HCEC 1CT (cell line): ENCODE results near the gene XDH.
A peak's percentile ranks its signal among the peaks of the same experiment; 100 is the strongest.

ENCODE experiments used
- DNase-seq: peaks from one replicate; pipeline ENCODE4 v3.0.0-alpha.2; 2017

The XDH gene

DNA sequence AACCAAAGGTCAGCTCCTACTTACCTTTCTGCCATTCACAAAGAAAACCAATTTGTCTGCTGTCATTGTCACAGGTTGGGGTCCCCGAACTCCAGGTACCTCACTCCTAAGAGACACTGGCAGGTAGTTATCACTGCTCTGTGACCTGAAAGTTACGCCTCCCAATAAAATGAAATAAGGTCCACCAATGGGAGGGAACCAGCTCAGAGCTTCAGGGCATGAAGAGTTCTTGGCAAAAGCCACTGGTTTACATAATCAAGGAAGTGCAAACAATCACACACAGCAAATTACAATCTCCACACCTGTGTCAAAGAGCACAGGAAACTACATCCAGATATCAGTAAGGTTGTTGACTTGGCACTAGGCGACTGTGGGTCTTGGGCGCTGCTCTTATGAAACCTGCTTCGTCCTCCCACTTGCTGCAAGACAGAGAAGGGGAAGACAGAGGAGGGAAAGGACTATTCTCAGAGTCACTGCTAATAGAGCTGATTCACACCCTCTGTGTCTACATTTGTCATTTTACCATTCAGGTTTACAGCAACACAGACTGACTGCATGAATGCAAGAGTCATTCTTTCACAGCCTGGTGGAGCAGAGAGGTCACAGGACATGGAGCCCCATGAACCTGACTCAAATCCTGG, at the start of gene XDH:
XDH (minus strand) TSS at position 142 of the 641 bp plus-strand sequence; CDS start at position 66, 76 bp downstream.
- no peak for DNase-seq

DNA sequence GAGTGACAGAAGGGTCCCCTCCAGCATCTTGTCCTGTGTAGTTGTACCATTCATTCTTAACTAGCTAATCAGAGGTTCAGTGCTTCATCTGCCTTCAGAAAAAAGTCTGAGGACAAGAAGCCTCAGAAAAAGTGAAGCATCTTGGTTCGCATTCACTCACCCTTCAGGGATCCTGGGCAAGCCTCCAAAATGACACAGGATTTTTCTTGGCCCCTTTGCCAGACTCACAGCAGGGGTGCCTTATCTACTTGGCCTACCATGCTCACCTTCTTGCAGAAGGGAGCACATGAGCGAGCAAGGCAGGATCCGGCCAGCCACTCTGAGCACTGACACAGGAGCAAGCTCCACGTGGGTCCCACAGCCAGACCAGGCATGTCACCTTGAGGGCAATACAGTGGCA, 43.1 kb upstream of the XDH start:
- DNase-seq = no peak

DNA sequence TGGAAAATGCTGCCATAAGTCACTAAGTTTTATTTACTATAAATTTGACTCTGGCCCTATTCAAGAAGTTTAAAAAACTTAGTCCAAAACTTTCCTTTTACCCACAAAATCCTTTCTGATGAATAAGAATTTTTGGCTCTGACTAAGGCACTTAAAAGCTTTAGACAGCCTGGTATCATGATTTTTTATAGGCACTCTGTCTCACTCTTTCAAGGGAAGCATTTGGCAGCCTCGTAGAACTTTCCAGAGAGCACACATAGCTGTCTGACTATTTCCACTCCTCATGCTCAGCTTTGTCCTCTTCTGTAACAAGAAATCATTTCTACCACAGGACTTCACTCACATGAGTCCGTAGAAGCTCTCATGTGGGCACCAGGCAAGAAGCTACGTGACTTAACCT, 32.3 kb upstream of the XDH start:
- peak; percentile 63 for DNase-seq

DNA sequence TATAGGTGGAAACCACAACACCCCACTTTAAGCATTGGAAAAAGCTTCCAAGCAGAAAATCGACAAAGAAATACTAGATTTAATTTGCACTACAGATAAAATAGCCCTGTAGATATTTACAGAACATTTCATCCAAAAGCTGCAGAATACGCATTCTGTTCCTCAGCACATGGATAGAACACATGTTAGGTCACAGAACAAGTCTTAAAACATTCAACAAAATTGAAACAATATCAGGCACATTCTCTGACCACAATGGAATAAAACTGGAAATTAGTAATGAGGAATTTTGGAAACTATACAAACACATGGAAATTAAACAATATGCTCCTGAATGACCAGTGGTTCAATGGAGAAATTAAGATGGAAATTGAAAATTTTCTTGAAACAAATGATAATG, 27.8 kb upstream of the XDH start:
- no peak for DNase-seq

DNA sequence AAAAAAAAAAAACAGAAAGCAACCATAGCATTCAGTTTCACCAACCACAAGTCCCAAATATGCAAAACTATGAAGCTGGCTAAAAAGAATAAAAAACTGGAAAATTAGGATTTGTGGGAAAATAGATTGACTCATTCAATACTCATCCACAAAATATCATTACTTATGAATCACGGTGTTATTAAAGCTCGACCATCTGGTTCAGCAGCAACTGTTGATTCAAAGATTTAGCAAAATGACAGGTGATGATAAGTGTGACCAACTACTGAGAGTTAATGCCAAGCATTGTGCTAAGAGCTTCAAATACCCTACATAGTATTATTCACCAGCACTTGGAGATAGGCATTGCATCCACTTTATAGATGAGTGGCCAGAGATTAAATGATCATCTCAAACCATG, 26.2 kb upstream of the XDH start:
- DNase-seq = peak; percentile 89

DNA sequence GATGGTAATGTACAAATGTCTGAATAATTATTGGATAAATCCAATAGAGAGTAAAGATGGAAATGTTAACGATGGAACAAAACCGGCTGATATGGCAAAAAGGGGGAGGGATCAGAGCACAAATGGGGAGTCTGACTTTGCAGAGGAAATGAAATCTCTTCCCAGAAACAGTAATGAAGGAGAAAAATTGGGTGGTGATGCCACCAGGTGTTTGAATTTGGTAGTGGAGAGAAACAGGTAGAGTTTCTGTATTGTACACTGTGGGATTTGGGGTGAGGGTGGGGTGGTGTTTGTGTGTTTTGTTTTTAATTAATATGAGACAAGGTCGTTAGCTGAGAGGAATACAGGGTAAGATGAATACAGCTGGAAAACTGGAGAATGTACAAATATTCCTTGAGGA, 20.4 kb upstream of the XDH start:
- DNase-seq = no peak

DNA sequence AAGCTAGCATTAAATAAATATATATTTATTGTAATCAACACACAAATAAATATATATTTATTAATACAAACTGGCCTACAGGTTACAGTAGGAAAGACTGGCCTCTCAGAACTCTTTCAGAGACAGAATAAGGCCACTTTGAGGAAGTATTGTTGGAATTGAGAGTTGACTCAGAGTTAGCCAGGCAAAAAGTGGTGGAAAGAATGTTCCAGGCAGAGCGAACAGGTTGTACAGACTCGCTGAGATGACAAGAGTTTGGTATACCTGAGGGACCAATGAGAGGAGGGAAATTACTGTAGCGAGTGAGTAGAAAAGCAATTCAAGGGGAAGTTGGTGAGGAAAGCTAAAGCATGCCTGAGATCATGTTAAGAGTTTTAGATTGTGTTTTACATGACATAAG, 19.0 kb upstream of the XDH start:
- DNase-seq = no peak

DNA sequence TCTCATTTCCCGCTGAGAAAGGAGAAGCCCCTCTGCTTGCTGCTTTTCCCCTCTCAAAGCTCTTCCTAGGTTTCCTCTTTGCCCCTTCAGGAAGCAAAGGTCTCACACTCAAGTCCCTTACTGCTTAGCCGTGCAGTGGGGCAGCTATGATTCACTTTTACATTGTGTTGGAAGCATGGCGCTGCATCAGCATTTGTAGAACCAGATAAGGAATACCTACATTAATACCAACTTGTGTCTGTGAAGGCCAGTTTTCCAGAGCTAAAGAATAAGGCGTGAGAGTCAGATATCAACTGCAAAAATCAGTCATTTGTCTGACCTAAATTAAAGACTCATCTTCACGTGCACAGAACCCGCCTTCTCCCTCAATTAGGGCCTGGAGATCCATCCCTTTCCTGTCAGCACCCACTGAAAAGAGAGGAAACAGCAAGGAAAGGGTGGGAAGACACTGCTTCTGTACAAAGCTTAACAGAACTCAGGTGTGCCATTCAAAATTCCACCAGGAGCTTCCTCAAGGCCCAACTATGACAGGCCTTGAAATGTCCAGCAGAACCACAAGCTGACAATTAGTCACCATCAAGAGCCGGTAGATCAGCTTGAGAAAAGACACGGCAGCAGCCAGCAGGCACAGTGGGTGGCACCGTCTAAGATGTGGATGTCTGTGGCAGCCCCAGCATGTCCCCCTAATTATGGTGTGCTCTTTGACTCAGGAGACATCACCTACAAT, 16.1 kb upstream of the XDH start:
- DNase-seq = no peak

DNA sequence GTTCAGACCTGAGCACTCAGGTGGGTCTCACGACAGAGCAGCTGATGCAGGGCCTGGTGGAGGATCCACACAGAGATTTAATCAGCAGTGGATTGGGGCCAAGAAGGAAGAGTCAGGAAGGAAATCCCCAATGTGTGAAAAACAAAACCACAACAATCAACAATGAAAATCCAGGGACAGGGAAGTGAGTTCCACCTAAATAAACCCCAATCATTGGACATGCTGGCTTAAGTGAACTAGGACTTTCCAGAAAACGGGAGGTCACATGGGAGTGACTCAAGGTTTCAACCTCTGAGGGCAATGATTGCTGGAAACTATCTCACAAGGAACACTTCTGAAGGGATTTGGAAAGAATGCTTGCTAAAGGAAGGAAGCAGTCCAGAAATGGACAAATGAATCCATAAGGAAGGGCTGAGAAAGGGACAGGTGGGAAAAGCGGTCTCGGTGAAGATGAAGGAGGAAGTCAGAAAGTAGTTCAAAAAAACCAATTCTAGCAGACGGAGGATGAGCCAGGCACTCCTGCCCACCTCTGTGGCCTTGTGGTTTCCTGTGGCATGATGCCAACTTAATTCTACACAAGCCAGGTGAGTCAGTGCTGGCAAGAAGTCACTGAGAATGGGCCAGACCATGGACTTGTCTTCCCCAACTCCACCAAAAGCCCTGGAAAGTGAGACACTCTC, 15.4 kb upstream of the XDH start:
- peak; percentile 12 for DNase-seq

DNA sequence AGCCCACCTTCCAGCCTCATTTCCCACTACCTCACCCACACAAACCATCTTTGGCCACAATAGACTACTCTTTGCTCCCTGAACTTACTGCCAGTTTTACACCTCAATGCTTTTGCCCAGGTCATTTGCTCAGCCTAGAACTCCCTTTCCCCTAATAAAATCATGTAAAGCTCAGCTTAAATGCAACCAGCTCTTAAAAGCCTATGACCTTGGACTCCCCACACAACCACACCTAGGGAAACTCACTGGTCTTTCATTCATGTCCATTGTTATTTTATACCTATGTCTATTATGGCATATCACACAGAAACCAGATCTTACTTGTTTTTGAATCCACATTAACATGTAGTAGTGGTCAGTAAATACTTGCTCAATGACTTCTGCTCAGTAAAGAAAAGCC, 14.5 kb upstream of the XDH start:
- DNase-seq = no peak

DNA sequence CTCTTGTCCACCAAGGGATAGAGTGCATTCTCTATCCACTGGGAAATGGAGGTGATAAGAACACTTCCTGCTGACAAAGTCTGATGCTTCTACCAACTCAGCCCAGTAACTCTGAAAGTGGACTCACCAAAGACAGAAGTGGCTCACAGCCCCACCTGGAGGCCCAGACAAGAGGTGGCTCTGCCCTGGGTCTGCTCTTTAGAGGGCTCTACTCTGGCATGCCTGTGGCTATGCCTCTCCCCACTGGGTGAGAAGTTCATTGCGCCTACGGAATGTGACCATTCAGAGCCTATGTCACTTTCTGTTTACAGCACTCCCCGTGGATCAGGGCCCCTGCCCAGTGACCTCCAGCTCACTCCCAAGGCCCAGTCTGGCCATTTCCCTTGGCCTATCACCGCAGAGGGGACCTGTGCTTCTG, 13.5 kb upstream of the XDH start:
- peak; percentile 20 for DNase-seq

DNA sequence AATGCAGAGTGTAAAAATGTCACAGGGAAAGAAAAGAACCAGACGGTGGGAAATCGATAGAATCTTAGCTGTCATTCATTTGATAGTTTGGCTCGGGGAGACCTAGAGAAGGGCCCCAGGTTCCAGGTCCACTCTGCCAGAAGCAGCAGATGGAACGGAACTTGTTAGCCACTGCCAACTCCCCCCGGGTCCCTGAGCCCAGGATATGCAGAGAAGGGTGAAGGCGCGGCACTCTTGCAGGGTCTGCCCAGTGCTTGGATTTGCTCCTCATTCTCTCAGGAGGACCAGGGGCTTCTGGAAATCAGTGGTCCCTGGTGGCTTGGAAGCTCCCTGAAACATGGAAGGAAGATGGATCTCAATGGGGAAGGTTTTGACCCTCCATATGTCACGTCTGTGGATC, 11.6 kb upstream of the XDH start:
- DNase-seq = no peak

DNA sequence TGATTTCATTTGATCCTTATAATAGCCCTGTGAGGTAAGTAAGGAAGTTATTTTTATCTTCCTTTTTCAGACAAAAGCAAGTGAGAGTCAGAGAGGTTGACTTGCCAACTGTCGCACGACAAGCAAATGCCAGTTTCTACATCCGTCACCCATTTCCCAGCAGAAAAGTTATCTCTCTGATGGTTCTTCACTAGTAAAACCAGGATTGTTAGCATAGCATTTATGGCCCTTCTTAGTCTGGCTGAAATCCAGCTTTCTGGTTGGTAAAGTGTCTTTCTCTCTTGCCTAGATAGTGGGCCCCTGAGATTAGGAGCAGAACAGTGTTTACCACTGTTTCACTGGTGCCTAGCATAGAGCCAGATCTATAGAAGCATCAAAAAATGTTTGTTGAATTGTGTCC, 7.1 kb upstream of the XDH start:
- DNase-seq = no peak

DNA sequence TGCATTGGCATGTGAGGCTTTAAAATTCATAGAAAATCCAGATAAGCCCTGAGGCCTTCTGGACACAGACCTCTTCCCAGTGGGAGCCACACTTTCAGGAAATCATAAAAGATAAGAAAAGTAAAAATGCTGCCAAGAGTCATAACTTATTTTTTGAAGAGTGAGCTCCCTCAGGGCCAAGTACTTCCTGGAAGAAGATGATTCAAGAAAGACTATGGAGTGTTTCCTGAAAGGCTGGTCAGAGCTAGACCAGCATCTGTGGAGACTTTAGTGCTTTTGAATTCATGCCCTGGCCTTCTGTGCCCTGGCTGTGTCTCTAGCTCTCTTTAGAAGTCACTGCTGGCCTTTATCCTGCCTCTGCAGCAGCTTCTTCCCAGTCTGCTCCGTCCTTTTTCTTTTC, 6.4 kb upstream of the XDH start:
- no peak for DNase-seq

DNA sequence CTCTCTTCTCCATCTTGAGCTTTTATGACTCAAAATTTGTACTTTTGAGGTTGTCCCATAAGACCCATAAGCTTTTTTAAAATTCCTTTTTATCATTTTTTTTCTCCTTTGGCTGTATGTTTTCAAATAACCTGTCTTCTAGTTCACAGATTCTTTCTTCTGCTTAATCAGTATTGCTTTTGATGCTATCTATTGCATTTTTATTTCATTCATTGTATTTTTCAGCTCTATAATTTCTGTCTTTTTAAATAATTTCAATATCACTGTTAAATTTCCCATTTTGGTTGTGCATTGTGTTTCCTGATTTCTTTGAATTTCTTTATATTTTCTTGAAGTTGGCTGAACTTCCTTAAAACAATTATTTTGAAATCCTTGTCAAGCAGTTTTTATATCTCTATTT, 4.8 kb upstream of the XDH start:
- DNase-seq = no peak

DNA sequence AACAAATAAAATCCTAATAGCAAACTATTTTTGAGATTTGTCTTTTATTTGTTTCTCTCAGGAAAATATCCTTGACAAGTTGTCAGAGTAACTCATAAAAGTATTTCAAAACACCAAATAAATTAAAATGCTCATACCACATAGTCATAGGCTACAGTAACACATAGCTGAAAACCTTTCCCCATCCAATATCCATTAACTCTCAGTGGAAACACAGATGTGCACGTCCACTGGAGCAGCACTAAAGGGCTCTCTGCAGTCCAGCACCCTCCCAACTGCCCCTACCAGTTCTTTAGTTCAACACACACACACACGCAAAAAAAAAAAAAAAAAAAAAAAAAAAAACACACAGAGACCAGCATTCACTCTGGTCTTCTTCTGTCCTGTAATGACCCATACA, 879 bp upstream of the XDH start:
- no peak for DNase-seq

DNA sequence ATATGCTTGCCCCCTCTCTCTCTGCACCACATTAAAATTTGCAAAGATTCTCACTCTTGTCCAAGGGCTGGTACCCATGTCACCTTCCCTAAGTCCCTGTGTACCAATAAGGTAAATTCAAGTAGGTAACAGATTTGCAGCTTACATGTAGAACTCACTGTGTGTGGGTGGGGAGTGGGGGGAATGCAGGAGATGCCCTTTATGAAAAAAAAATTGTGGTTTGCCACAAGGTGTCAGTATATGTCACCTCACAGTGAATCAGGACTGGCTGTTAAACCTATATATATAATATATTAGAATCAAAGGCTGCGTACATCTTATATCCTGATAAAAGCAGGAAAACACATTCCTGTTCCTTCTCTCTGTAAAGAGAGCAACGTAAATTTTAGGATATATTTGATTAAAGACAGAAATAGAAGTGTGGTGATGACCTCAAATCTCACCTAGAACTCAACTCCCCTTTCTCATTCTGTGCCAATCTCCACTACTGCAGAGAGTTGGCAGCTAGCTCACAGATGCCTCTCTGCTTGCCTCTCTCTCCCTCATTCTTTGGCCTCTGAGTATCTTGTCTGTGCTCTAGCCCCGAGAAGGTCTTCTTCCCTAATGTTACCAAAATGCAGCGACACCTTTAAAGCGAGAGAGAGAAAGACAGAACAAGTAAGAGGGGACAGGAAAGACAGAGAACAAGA, 536 bp downstream of the XDH start:
- DNase-seq = no peak

DNA sequence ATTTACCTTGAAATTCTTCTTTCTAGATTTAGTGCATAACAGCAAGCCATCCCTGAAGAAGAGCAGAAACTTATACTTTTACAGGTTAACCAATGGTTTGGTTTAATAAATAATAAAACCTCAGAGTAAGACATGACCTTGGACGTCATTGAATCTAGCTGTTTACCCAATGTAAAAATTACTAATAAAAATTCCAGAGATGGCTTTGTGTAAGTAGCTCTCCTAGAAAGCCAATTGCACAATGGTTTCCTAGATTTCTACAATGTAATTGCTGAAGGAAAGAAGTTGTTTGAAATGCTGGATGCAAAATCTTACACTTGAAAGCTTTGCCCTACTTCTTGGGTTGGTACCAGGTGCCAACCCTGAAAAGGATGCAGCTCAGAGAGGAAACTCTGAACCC, 1.5 kb downstream of the XDH start:
- DNase-seq = peak; percentile 47

DNA sequence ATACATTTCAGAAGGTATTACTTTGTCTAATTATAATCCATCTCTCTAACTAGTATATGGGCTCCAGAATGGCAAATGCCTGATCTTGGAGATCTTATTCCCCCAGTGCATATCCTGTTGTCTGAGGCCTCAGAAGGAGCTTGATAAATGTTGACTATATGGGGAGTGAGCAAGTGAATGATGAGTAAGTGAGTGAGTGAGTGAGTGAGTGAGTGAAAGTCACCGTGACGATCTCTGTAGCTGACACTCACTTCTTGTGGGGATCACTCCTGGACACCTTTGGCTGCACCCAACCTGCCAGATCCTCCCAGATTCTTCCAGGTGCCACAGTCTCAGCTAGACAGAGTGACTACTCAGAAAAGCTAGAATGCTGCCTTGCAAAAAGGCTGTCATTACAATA, 2.8 kb downstream of the XDH start:
- DNase-seq = no peak

DNA sequence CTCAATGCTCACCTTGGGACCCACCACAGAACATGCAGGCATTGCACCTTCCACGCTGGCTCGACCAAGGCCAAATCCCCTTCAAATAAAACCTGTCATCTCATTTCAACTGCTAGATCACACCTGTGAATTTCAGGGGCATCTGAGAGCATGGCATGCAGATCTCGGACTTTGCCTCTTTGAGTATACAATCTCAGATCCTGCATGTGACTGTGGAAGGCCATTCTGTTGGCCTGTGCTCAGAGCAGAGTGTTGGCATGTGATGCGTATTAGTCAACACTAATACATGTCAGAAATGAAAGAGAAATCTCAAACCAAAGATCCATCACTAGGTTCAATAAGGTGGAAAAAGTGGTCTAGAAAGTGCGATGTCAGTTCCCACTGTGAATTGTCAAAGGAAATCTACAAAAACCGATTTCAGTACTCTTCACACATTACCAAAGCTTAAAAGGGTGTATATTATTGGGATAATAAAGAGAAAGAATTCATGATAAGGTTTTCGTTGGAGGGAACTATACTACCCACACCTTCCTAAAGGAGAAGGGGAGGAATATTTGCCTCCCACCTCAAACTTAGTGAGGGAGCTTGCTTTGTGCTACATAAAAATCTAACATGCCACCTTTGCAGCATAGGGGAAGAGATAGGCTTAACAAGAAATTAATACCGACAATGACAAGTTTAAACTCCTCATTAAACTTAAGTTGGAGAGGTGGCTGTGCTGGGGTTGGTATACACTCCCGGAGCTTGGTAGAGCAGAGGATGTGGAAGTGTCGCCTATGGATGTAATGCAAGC, 7.8 kb downstream of the XDH start:
- no peak for DNase-seq

DNA sequence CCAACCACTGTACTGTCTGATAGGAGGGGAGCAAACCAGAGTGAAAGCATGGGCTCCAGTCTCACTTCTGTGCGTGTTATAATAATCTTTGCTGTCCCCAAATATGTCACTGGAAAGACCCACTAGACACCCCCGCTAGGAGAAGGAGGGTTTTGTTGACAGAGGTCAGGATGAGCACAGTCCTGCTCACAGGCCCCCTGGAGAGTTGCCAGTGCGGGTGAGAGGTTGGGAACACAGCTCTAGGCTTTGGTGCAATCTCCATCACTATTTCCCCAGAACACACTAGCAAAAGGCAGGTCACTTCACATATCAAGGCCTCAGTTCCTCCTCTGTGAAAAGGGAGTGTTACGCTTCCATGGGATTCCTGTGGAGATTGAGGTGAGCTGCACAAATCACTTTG, 9.7 kb downstream of the XDH start:
- DNase-seq = no peak

DNA sequence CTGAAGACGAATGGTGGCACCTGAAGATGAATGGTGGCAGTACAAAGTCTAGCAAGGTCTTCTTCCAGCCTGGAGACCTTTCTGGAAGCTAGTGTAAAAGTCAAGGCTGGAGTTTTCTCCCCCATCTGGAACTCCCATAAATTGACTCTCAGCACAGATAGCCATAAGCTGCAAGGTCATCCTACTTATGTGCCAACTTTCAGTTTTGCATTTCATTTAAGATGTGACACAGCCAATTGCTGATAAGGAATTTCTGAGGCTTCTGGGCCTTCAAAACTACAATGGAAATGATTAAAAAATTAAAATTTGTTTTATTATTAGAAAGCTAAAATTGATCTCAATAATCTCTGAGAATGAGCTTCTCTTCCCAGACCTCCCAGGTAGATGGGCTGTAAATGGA, 10.2 kb downstream of the XDH start:
- DNase-seq = no peak

DNA sequence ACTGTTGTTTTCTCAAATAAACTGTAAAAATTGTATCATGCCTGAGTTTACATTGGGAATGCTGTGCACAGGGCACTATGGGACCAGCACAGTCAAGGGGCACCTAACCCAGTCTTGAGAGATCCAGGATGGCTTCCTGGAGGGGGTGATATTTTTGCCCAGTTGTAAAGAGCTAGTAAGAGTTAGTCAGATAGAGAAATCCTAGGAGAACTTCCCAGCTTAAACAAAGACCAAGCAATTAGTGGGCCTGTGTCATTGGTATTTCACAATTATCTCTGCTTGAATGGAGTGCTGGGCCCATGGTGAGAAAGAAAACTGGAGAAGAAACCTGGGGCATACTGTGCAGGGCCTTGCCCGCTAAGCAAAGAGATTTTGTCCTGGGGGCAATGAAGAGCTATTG, 12.2 kb downstream of the XDH start:
- peak; percentile 20 for DNase-seq
